ENCODE results near the gene PBX1.

The PBX1 gene

DNA sequence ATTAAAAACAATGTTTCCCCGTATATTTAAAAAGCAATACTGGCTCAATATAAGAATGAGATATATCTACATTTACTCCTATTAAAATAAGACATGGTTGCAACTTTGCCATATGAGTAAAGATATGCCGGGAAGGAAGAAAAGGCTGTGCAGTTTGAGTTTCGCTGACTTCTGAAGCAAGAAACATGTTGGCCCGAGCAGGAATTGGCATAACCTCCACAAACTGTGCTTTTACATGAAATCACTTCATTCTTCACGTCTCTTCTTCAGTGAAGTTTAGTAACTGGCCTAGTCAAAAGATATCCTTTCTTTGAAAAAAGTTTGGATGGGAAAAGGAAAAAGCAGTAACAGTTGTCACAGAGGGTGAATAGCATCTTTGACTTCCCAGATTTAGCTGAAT lies 342.0 kb downstream of the PBX1 start:
- FAIRE-seq = no peak

More for the DNA sequence above, 342.0 kb downstream of the PBX1 start:
- DNase-seq (ENCODE audit: insufficient read length, low spot score) = no peak
